K562 (cell line): ENCODE data around the gene CCR7. TPM values are rescaled to one million over a fixed set of nuclear protein-coding genes. Genes with fewer than 3 reads are reported as not detected.

Source experiments
- BCOR ChIP-seq: fragments of 450-650 bp; IDR thresholded peaks from 2 replicates; pipeline ENCODE4 v1.6.1; 2016
- CBX1 ChIP-seq: sonication (generic); IDR thresholded peaks from 2 replicates; pipeline ENCODE4 v1.6.1; 2016; ENCODE audit warnings: antibody characterized with exemption, low read depth, mild to moderate bottlenecking
- CEBPZ ChIP-seq: fragments of 150-350 bp; IDR thresholded peaks from 2 replicates; pipeline ENCODE4 v1.6.1; 2014; ENCODE audit warnings: low read depth, mild to moderate bottlenecking, low read length, borderline replicate concordance
- GABPA ChIP-seq: fragments of 200-800 bp; sonication (Bioruptor generic); conservative IDR thresholded peaks from 2 replicates; pipeline ENCODE4 v1.6.1; 2016; ENCODE audit warnings: low read depth, missing genetic modification characterization, missing compliant biosample characterization
- HDAC2 ChIP-seq: fragments of 450-650 bp; IDR thresholded peaks from 2 replicates; pipeline ENCODE4 v1.6.1; 2016; ENCODE audit warnings: mild to moderate bottlenecking
- MTA1 ChIP-seq: fragments of 450-650 bp; IDR thresholded peaks from 2 replicates; pipeline ENCODE4 v1.6.1; 2017; ENCODE audit warnings: borderline replicate concordance
- NRF1 ChIP-seq, 2 experiments: fragments of 450-650 bp; IDR thresholded peaks in 1 of 2; conservative IDR thresholded peaks in 1 of 2; 2 replicates each; pipeline ENCODE4 v1.6.1; 2014; ENCODE audit warnings: mild to moderate bottlenecking in 2 of 2
- RBM25 ChIP-seq: fragments of 200-400 bp; formaldehyde crosslinking; IDR thresholded peaks from 2 replicates; pipeline ENCODE4 v1.6.1; 2018; ENCODE audit warnings: low read length, low read depth, moderate library complexity; ENCODE audit not compliant: severe bottlenecking
- ZFX ChIP-seq: sonication (generic); formaldehyde crosslinking; IDR thresholded peaks from 2 replicates; pipeline ENCODE4 v1.8.0; 2022; ENCODE audit warnings: mild to moderate bottlenecking, missing genetic modification reagents, moderate library complexity
- ZNF639 ChIP-seq, 2 experiments: fragments of 200-800 bp in 1 of 2; sonication (Bioruptor generic) in 1 of 2; sonication (generic) in 1 of 2; formaldehyde crosslinking in 1 of 2; IDR thresholded peaks in 1 of 2; conservative IDR thresholded peaks in 1 of 2; 2 replicates each; pipeline versions ENCODE4 v1.5.0 to v1.6.1; 2016 to 2020; ENCODE audit warnings: missing compliant biosample characterization in 1 of 2, missing genetic modification characterization in 1 of 2, missing genetic modification reagents in 1 of 2
- ZSCAN32 ChIP-seq: fragments of 450-650 bp; formaldehyde crosslinking; IDR thresholded peaks from 2 replicates; pipeline ENCODE4 v1.4.0; 2020; ENCODE audit warnings: mild to moderate bottlenecking, moderate library complexity
- polyA plus RNA-seq, 8 experiments: library from polyadenylated mRNA; depleted of rRNA in 4 of 8; stranded (reverse) in 5 of 8; unstranded in 3 of 8; fragments of >200 nt; fragmentation: Nextera tagmentation in 2 of 8; fragmentation: Illumina TruSeq in 1 of 8; extraction: Ambion mirVana in 2 of 8; extraction: Trizol in 1 of 8; gene quantifications; 2 replicates each; pipeline versions ENCODE4 v1.2.1 to v1.2.3, GENCODE V29; 2011 to 2014; ENCODE audit warnings: inconsistent platforms in 1 of 8, missing spikeins in 1 of 8
- total RNA-seq, 7 experiments: library from RNA; depleted of rRNA in 6 of 7; stranded (reverse); fragments of >200 nt in 6 of 7; fragmentation: Illumina TruSeq in 2 of 7; extraction: Trizol in 2 of 7; gene quantifications; 2 replicates each; pipeline versions ENCODE4 v1.2.1 to v1.2.3, GENCODE V29; 2011 to 2021; ENCODE audit warnings: low replicate concordance in 1 of 7
- TF ChIP-seq, protein P1 (sequence below): fragments of 250-450 bp; sonication (Bioruptor Pico); IDR thresholded peaks from 2 replicates; pipeline ENCODE4 v1.4.0; 2020; ENCODE audit warnings: mild to moderate bottlenecking, moderate library complexity
- TF ChIP-seq, protein P2 (sequence below): fragments of 250-450 bp; sonication (Bioruptor Pico); IDR thresholded peaks from 2 replicates; pipeline ENCODE4 v1.5.0; 2021
- TF ChIP-seq, protein P3 (sequence below): fragments of 250-450 bp; sonication (Bioruptor Pico); IDR thresholded peaks from 2 replicates; pipeline ENCODE4 v1.9.0; 2021; ENCODE audit warnings: mild to moderate bottlenecking, inconsistent platforms

Gene CCR7
- total and polyA plus RNA-seq, 9 of the 15 experiments (the other 6 are each of a cell fraction or from before 2014, with no cell fraction given): 0.14 to 1.4 (median 0.56) TPM

DNA sequence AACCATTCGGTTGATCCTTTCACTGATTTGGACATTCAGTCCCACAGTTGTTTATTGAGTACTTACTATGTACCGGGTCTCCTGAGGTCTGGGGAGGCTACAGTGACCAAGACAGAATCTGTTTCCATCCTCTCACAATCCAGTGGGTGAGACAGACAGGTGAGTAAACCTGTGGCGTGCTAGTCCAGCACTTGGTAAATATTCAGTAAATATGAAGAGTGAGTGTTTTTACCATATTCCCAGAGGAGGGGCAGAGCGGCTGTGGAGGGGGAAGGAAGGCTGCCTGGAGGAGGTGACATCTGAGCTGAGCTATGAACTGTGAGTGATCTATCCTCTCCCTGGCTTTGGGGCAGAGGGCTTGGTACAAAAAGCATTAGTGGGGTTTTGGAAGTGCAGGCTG, 31.4 kb downstream of the CCR7 start (continued):
- TF ChIP-seq MTA1: no peak
- TF ChIP-seq, protein P1, sequence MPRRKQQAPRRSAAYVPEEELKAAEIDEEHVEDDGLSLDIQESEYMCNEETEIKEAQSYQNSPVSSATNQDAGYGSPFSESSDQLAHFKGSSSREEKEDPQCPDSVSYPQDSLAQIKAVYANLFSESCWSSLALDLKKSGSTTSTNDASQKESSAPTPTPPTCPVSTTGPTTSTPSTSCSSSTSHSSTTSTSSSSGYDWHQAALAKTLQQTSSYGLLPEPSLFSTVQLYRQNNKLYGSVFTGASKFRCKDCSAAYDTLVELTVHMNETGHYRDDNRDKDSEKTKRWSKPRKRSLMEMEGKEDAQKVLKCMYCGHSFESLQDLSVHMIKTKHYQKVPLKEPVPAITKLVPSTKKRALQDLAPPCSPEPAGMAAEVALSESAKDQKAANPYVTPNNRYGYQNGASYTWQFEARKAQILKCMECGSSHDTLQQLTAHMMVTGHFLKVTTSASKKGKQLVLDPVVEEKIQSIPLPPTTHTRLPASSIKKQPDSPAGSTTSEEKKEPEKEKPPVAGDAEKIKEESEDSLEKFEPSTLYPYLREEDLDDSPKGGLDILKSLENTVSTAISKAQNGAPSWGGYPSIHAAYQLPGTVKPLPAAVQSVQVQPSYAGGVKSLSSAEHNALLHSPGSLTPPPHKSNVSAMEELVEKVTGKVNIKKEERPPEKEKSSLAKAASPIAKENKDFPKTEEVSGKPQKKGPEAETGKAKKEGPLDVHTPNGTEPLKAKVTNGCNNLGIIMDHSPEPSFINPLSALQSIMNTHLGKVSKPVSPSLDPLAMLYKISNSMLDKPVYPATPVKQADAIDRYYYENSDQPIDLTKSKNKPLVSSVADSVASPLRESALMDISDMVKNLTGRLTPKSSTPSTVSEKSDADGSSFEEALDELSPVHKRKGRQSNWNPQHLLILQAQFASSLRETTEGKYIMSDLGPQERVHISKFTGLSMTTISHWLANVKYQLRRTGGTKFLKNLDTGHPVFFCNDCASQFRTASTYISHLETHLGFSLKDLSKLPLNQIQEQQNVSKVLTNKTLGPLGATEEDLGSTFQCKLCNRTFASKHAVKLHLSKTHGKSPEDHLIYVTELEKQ: no peak
- TF ChIP-seq, protein P2, sequence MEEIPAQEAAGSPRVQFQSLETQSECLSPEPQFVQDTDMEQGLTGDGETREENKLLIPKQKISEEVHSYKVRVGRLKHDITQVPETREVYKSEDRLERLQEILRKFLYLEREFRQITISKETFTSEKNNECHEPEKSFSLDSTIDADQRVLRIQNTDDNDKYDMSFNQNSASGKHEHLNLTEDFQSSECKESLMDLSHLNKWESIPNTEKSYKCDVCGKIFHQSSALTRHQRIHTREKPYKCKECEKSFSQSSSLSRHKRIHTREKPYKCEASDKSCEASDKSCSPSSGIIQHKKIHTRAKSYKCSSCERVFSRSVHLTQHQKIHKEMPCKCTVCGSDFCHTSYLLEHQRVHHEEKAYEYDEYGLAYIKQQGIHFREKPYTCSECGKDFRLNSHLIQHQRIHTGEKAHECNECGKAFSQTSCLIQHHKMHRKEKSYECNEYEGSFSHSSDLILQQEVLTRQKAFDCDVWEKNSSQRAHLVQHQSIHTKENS (CRISPR knock-in tag): no peak
- TF ChIP-seq ZNF639 (CRISPR knock-in tag; conservative IDR thresholded peaks at IDR 0.05 in 1 of 2, IDR thresholded peaks at IDR 0.05 in 1 of 2): peak in 1 of 2 experiments; percentile 12; a peak in 1 of 4 replicates
- no peak for TF ChIP-seq ZFX (CRISPR knock-in tag)
- TF ChIP-seq NRF1 (conservative IDR thresholded peaks at IDR 0.05 in 1 of 2, IDR thresholded peaks at IDR 0.05 in 1 of 2): 0 out of 4 replicates have a peak, but pooled peaks of 1 of the 2 experiments have one; percentile 1
- TF ChIP-seq BCOR: peak; percentile 63; the same call in 1 of the 2 replicates
- TF ChIP-seq CEBPZ: no peak
- no peak for TF ChIP-seq CBX1
- TF ChIP-seq HDAC2: 0 out of 2 replicates have a peak, but pooled peaks have one; percentile 11
- TF ChIP-seq ZSCAN32 (CRISPR knock-in tag): no peak
- TF ChIP-seq GABPA (tag): no peak
- TF ChIP-seq, protein P3, sequence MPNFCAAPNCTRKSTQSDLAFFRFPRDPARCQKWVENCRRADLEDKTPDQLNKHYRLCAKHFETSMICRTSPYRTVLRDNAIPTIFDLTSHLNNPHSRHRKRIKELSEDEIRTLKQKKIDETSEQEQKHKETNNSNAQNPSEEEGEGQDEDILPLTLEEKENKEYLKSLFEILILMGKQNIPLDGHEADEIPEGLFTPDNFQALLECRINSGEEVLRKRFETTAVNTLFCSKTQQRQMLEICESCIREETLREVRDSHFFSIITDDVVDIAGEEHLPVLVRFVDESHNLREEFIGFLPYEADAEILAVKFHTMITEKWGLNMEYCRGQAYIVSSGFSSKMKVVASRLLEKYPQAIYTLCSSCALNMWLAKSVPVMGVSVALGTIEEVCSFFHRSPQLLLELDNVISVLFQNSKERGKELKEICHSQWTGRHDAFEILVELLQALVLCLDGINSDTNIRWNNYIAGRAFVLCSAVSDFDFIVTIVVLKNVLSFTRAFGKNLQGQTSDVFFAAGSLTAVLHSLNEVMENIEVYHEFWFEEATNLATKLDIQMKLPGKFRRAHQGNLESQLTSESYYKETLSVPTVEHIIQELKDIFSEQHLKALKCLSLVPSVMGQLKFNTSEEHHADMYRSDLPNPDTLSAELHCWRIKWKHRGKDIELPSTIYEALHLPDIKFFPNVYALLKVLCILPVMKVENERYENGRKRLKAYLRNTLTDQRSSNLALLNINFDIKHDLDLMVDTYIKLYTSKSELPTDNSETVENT (CRISPR knock-in tag): no peak
- TF ChIP-seq RBM25: peak; percentile 51
